HEK293T (cell line): Measurements from ENCODE around the gene SLAIN2.

ENCODE experiments used
- ARNT ChIP-seq: fragments of 450-650 bp; IDR thresholded peaks from 2 replicates; pipeline ENCODE4 v1.6.1; 2017; ENCODE audit warnings: mild to moderate bottlenecking
- BHLHE40 ChIP-seq: fragments of 450-650 bp; IDR thresholded peaks from 2 replicates; pipeline ENCODE4 v1.6.1; 2016; ENCODE audit warnings: mild to moderate bottlenecking, moderate library complexity, borderline replicate concordance
- ELF4 ChIP-seq: fragments of 450-650 bp; IDR thresholded peaks from 2 replicates; pipeline ENCODE4 v1.6.1; 2017; ENCODE audit warnings: antibody characterized with exemption
- FOXK2 ChIP-seq: fragments of 450-650 bp; IDR thresholded peaks from 2 replicates; pipeline ENCODE4 v1.6.1; 2016; ENCODE audit warnings: mild to moderate bottlenecking
- FOXM1 ChIP-seq: fragments of 450-650 bp; IDR thresholded peaks from 2 replicates; pipeline ENCODE4 v1.6.1; 2017; ENCODE audit warnings: mild to moderate bottlenecking, borderline replicate concordance
- HDGF ChIP-seq: fragments of 450-650 bp; IDR thresholded peaks from 2 replicates; pipeline ENCODE4 v1.6.1; 2017; ENCODE audit warnings: antibody characterized with exemption, borderline replicate concordance
- NFRKB ChIP-seq: fragments of 450-650 bp; IDR thresholded peaks from 2 replicates; pipeline ENCODE4 v1.6.1; 2016; ENCODE audit warnings: mild to moderate bottlenecking, moderate library complexity
- SP1 ChIP-seq: fragments of 450-650 bp; IDR thresholded peaks from 2 replicates; pipeline ENCODE4 v1.6.1; 2017
- TARDBP ChIP-seq: fragments of 450-650 bp; IDR thresholded peaks from 2 replicates; pipeline ENCODE4 v1.6.1; 2016
- ZNF384 ChIP-seq: fragments of 450-650 bp; IDR thresholded peaks from 2 replicates; pipeline ENCODE4 v1.6.1; 2016
- TF ChIP-seq, protein P1 (sequence below): fragments of 450-650 bp; IDR thresholded peaks from 2 replicates; pipeline ENCODE4 v1.6.1; 2016

- no peak for TF ChIP-seq SP1
- TF ChIP-seq ARNT, result no peak
- no peak for TF ChIP-seq NFRKB
- no peak for TF ChIP-seq FOXK2
- TF ChIP-seq BHLHE40, result no peak
- TF ChIP-seq FOXM1, result no peak
- no peak for TF ChIP-seq HDGF
- no peak for TF ChIP-seq TARDBP
- TF ChIP-seq ZNF384, result no peak
- TF ChIP-seq ELF4, result no peak
- TF ChIP-seq, protein P1, sequence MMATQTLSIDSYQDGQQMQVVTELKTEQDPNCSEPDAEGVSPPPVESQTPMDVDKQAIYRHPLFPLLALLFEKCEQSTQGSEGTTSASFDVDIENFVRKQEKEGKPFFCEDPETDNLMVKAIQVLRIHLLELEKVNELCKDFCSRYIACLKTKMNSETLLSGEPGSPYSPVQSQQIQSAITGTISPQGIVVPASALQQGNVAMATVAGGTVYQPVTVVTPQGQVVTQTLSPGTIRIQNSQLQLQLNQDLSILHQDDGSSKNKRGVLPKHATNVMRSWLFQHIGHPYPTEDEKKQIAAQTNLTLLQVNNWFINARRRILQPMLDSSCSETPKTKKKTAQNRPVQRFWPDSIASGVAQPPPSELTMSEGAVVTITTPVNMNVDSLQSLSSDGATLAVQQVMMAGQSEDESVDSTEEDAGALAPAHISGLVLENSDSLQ, result peak; percentile 80
These were observed 7.7 kb upstream of the SLAIN2 start for GRCh38 chr4:48333587-48333986.
